ENCODE measurements around the gene FGF8. TPM values are rescaled to one million over a fixed set of nuclear protein-coding genes. Genes with fewer than 3 reads are reported as not detected.

Gene FGF8
- total RNA-seq, 1 experiment from 2014 or later, result 14.3 TPM

DNA sequence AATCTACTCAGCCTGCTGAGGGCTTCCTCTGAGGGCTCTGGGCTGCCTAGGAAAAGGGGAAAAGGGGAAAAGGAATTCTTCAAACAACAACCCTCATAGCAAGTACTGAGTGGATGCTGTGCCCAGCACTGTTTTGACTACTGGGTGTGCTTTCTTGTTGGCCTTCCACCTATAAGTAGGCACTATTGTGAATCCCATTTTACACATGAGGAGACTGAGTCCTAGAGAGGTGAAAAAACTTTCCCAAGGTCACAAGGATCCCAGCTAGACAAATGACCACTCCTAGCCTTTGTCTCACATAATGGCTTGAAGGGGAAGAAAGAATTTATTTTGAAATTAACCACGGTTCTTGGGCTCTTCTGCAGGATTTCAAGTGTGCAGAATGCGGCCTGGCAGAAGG is 17.1 kb downstream of the FGF8 start:
- H3K23me2 ChIP-seq (ENCODE audit: insufficient read length, low read depth, low read length, poor library complexity, severe bottlenecking), result no peaks in the 10 kb centered on the region
- no peak overlapping the region for H2BK20ac ChIP-seq (ENCODE audit: low read depth, low read length, poor library complexity, severe bottlenecking)
- Mint-ChIP-seq H3K36me3 (ENCODE audit: insufficient read depth in 1 of 3, low read depth in 3 of 3) (no peaks in the 10 kb centered on the region), H3K9me3 (no peaks in the 10 kb centered on the region; a peak in 1 of 5 replicates), H3K4me3 (no peak overlapping the region), H3K4me1 (peaks cover 12 to 25% of the 10 kb centered on the region in 2 experiments), H3K27me3 (ENCODE audit: low read depth) (peaks cover 21% of the 10 kb centered on the region), H3K27ac (no peak overlapping the region)
- no peak for TF ChIP-seq CTCF (conservative IDR thresholded peaks at IDR 0.05)
- no peak overlapping the region for H3T11ph ChIP-seq (ENCODE audit: low read length)
- H3K27ac ChIP-seq (ENCODE audit: insufficient read length, low read depth, low read length), result no peak overlapping the region
- H3K14ac ChIP-seq (ENCODE audit: insufficient read depth, low read length), result no peak overlapping the region
- no peaks in the 10 kb centered on the region for H3K9me3 ChIP-seq (ENCODE audit: control insufficient read depth, low read depth, low read length)
- no peak overlapping the region for H2BK12ac ChIP-seq (ENCODE audit: insufficient read length, low read depth, low read length)
- H3K79me2 ChIP-seq (ENCODE audit: insufficient read depth, low read length), result no peaks in the 10 kb centered on the region
- peak overlapping the region; percentile 75 for H3K56ac ChIP-seq (ENCODE audit: insufficient read length, low read depth, low read length)
- H2AFZ ChIP-seq (ENCODE audit: low read length), result no peak overlapping the region
- no peak overlapping the region for H3K18ac ChIP-seq (ENCODE audit: insufficient read length, low read depth, low read length)
- H4K20me1 ChIP-seq (ENCODE audit: control insufficient read depth, insufficient read depth, insufficient read length), result no peaks in the 10 kb centered on the region
- H4K91ac ChIP-seq (ENCODE audit: insufficient read length, low read depth, low read length), result no peak overlapping the region
- H3K79me1 ChIP-seq (ENCODE audit: insufficient read depth, low read depth, low read length, poor library complexity, severe bottlenecking), result no peaks in the 10 kb centered on the region
- H2BK5ac ChIP-seq (ENCODE audit: insufficient read length, low read length), result no peak overlapping the region
- H3K4me2 ChIP-seq (ENCODE audit: insufficient read depth, insufficient read length, low read length), result peak overlapping the region; percentile 14
- DNase-seq, result no peak
- H4K5ac ChIP-seq (ENCODE audit: insufficient read length, low read depth, low read length), result no peak overlapping the region
- no peak overlapping the region for H2BK15ac ChIP-seq (ENCODE audit: low read depth, low read length)
- no peaks in the 10 kb centered on the region; the same call in 1 of the 2 replicates for H3K4me1 ChIP-seq (ENCODE audit: insufficient read depth, low read length)
- no peak overlapping the region for H3K23ac ChIP-seq (ENCODE audit: insufficient read length, low read depth, low read length)
- H3K9ac ChIP-seq (ENCODE audit: extremely low read depth, insufficient read length, low read length), result no peak overlapping the region
- no peak overlapping the region for H2AK5ac ChIP-seq (ENCODE audit: insufficient read length, low read length)
- no CpG with 5 or more reads among the region's 2 CpGs for WGBS (ENCODE audit: extremely low coverage, insufficient read length, low lambda C conversion rate)
- H3K27me3 ChIP-seq (ENCODE audit: insufficient read depth, low read length), result no peaks in the 10 kb centered on the region; the same call in 1 of the 2 replicates
- no peak overlapping the region for H4K8ac ChIP-seq (replicated peaks; ENCODE audit: insufficient read length, low read depth, low read length)
- H3K4ac ChIP-seq (ENCODE audit: low read depth, low read length), result no peak overlapping the region
- H2BK120ac ChIP-seq (ENCODE audit: low read depth, low read length, poor library complexity, severe bottlenecking), result no peak overlapping the region
